Cardiac muscle cell (in vitro differentiated cells and primary cell): ENCODE measurements around the gene L2HGDH. TPM values are rescaled to one million over a fixed set of nuclear protein-coding genes. Genes with fewer than 3 reads are reported as not detected.
A peak's percentile ranks its signal among the peaks of the same experiment; 100 is the strongest.

Source experiments
- DNase-seq, 2 donors: peaks; one replicate each; pipeline versions ENCODE4 v3.0.0 to v3.0.0-alpha.2; 2010 to 2017; ENCODE audit warnings: low read depth in 1 of 2, low spot score in 1 of 2
- H3K27ac ChIP-seq: fragments of 200-600 bp; sonication (generic); 2 replicates; pipeline ENCODE4 v1.5.1; 2016
- H3K27me3 ChIP-seq: fragments of 200-600 bp; sonication (generic); 2 replicates; pipeline ENCODE4 v1.6.0; 2016; ENCODE audit warnings: control low read depth
- H3K36me3 ChIP-seq: fragments of 200-600 bp; sonication (generic); 2 replicates; pipeline ENCODE4 v1.5.1; 2016; ENCODE audit warnings: control low read depth
- H3K4me1 ChIP-seq: fragments of 200-600 bp; sonication (generic); 2 replicates; pipeline ENCODE4 v1.8.1; 2017; ENCODE audit warnings: low read depth, mild to moderate bottlenecking, mixed run types
- H3K4me3 ChIP-seq: fragments of 200-600 bp; sonication (generic); 2 replicates; pipeline ENCODE4 v1.5.1; 2016; ENCODE audit warnings: mild to moderate bottlenecking
- H3K9me3 ChIP-seq: fragments of 200-600 bp; sonication (generic); 2 replicates; pipeline ENCODE4 v1.5.1; 2017; ENCODE audit warnings: low read depth, mild to moderate bottlenecking, control low read depth
- polyA plus RNA-seq: library from polyadenylated mRNA; unstranded; fragments of >200 nt; fragmentation: Nextera tagmentation; extraction: Ambion mirVana; gene quantifications from 2 replicates; pipeline ENCODE4 v1.2.1, GENCODE V29; 2016
- total RNA-seq: library from RNA; depleted of rRNA; stranded (reverse); fragments of >200 nt; gene quantifications from 2 replicates; pipeline ENCODE4 v1.2.3, GENCODE V29; 2016
- TF ChIP-seq, protein P1 (sequence below): IDR thresholded peaks from 2 replicates; pipeline ENCODE4 v1.5.1; 2012; ENCODE audit warnings: low read depth, mild to moderate bottlenecking, low read length

L2HGDH gene
- total and polyA plus RNA-seq, 2 experiments from 2014 or later, result 9.4 to 13.8 TPM

- Histone ChIP-seq H3K36me3 (no peaks in the 10 kb centered on the region), H3K27me3 (no peaks in the 10 kb centered on the region), H3K4me3 (no peak overlapping the region), H3K4me1 (peaks cover 10% of the 10 kb centered on the region), H3K9me3 (no peaks in the 10 kb centered on the region), H3K27ac (no peak overlapping the region)
- TF ChIP-seq, protein P1, sequence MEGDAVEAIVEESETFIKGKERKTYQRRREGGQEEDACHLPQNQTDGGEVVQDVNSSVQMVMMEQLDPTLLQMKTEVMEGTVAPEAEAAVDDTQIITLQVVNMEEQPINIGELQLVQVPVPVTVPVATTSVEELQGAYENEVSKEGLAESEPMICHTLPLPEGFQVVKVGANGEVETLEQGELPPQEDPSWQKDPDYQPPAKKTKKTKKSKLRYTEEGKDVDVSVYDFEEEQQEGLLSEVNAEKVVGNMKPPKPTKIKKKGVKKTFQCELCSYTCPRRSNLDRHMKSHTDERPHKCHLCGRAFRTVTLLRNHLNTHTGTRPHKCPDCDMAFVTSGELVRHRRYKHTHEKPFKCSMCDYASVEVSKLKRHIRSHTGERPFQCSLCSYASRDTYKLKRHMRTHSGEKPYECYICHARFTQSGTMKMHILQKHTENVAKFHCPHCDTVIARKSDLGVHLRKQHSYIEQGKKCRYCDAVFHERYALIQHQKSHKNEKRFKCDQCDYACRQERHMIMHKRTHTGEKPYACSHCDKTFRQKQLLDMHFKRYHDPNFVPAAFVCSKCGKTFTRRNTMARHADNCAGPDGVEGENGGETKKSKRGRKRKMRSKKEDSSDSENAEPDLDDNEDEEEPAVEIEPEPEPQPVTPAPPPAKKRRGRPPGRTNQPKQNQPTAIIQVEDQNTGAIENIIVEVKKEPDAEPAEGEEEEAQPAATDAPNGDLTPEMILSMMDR, result no peak
- no peak for DNase-seq
These were observed 27.3 kb upstream of the L2HGDH start for GRCh38 chr14:50339178-50339804.

DNA sequence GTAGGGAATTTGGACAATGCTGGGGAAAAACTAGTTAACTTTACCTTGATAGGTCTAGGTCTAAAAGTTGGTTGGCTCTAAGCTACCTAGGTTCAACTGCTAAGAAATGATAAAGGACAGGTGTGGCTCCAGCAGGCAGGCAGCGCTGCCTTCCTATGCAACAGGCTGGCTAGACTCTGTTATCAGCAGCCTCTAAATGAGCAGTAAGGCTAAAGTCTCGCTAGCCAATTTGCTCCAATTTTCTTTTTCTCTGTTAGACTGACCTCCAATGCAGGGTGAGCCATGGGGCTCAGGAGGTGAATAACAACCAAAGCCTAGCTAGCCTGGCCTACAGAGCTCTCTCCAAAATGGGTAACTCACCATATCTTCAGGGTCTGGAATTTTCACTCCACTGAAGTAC lies 26.6 kb upstream of the L2HGDH start:
- TF ChIP-seq, protein P1, result no peak
- Histone ChIP-seq H3K4me3 (no peak overlapping the region), H3K36me3 (no peaks in the 10 kb centered on the region), H3K27me3 (no peaks in the 10 kb centered on the region), H3K4me1 (peaks cover 10% of the 10 kb centered on the region), H3K27ac (no peak overlapping the region), H3K9me3 (no peaks in the 10 kb centered on the region)
- DNase-seq, result no peak

DNA sequence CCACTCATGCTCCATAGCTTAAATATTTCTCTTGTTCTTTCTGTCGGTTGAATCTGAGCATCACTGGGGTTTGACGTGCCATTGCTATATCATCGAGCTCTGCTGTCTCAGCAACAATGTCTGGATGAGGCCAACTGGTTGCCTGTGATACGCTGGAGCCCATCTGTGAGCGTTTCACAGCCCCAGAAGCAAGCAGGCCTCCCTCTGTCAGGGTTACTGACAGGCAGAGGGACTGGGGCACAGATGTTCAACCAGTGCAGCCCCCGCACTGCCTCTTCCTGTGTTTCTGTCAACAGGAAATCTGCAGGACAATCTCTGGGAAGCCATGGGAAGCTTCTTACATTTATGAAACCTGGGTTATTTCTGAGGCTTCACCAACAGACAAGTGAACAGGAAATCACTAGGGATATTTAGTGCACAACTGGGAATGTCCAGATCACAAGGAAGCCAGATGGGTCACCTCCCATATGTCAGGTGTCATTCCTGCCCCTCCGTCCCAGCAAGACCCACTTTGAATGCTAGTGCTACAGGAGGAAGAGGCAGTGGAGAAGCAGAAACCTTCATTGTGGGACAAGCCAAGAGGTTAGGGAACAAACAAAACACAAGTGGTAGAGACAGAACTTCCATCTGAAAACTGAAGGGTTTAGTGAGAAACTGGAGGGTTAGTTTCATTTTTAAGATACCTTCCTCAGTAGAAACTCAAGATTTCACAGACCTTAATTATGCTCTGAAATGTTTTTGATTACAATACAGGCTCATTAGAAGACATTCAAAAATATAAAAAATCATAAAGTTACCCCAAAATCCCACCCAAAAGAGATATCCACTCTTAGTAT lies 24.2 kb upstream of the L2HGDH start:
- H3K4me3 ChIP-seq, result no peak overlapping the region
- peak in 1 of 2 donors; percentile 71 for DNase-seq
- H3K9me3 ChIP-seq, result no peaks in the 10 kb centered on the region
- no peaks in the 10 kb centered on the region for H3K36me3 ChIP-seq
- peak overlapping the region; percentile 85 for H3K27ac ChIP-seq
- no peaks in the 10 kb centered on the region for H3K27me3 ChIP-seq
- TF ChIP-seq, protein P1, result no peak
- H3K4me1 ChIP-seq, result no peaks in the 10 kb centered on the region

DNA sequence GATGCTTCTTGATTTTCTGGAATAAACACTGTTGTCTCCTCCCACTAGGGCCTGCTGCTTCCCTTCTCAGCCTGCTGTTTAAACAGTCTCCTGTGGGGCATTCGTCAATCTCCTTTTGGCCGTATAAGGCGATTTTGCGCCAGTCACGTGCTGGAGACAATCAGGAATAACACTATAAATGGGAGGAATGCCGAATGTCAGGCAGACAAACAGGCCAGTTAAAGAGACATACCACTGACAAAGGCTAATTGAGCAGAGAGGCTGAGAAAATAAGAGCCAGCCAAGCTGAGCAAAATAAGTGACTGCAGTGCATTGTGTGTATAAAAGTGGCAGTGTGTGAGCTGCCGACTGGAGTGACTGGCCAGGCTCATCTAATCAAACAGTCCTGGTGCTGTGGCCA lies 23.4 kb upstream of the L2HGDH start:
- peak; percentile 39 to 82 for DNase-seq
- Histone ChIP-seq H3K27ac (peak overlapping the region; percentile 85), H3K9me3 (no peaks in the 10 kb centered on the region), H3K27me3 (no peaks in the 10 kb centered on the region), H3K4me3 (no peak overlapping the region), H3K4me1 (no peaks in the 10 kb centered on the region), H3K36me3 (no peaks in the 10 kb centered on the region)
- TF ChIP-seq, protein P1, result no peak

DNA sequence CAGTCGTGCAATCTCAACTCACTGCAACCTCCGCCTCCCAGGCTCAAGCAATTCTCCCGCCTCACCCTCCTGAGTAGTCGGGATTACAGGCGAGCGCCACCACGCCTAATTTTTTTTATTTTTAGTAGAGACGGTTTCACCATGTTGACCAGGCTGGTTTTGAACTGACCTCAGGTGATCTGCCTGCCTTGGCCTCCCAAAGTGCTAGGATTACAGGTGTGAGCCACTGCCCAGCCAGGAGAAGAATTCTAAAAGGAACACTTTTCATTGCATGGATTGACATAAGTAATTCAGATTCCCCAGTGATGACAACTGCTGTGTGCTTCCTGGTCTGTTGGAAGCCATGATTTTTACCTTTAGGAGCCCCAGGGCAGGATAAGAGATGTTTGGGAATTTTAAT lies 22.2 kb upstream of the L2HGDH start:
- Histone ChIP-seq H3K9me3 (no peaks in the 10 kb centered on the region), H3K4me1 (no peaks in the 10 kb centered on the region), H3K36me3 (peaks cover 4% of the 10 kb centered on the region), H3K27me3 (no peaks in the 10 kb centered on the region), H3K27ac (peak overlapping the region; percentile 85), H3K4me3 (no peak overlapping the region)
- no peak for DNase-seq
- TF ChIP-seq, protein P1, result no peak
